GM12892 (cell line): ENCODE data around the gene SLC6A4.

Experiments
- POLR2A ChIP-seq: IDR thresholded peaks from 2 replicates; pipeline ENCODE4 v1.6.1; 2011; ENCODE audit warnings: low read depth, low read length, control low read depth
- POLR2AphosphoS5 ChIP-seq: IDR thresholded peaks from 2 replicates; pipeline ENCODE4 v1.6.1; 2011; ENCODE audit warnings: low read depth, low read length, control low read depth
- TAF1 ChIP-seq: IDR thresholded peaks from 2 replicates; pipeline ENCODE4 v1.6.1; 2011; ENCODE audit warnings: low read depth, mild to moderate bottlenecking, control low read depth, low read length, borderline replicate concordance

- TF ChIP-seq TAF1 = no peak
- no peak for TF ChIP-seq POLR2A
- TF ChIP-seq POLR2AphosphoS5 = no peak
Observed at GRCh38 chr17:30238003-30238344, 2.5 kb upstream of the SLC6A4 start.
